K562 treated with DMSO at 1 percent for 48 hours (cell line): ENCODE measurements around the gene SLC35A1. TPM values are rescaled to one million over a fixed set of nuclear protein-coding genes. Genes with fewer than 3 reads are reported as not detected.

Experiments
- total RNA-seq: library from RNA; unstranded; fragments of 300-600 nt; gene quantifications from 2 replicates; pipeline ENCODE4 v1.2.3, GENCODE V29; 2022; ENCODE audit warnings: low replicate concordance; ENCODE audit errors: extremely low read depth

The SLC35A1 gene
- not detected in 2 replicates for total RNA-seq

GRCh38 chr6:87472525-87473418, at the start of gene SLC35A1:
Gene SLC35A1 (plus strand): TSS chr6:87472974. CDS start chr6:87473004, 30 bp downstream.

Other genes with a start within 250 kb of the SLC35A1 start
- not detected in 2 replicates for gene SMIM8, start 150.4 kb upstream of the SLC35A1 start, total RNA-seq
- gene GJB7, start 143.7 kb upstream of the SLC35A1 start, total RNA-seq: not detected in 2 replicates
- not detected in 2 replicates for gene C6orf163, start 128.2 kb upstream of the SLC35A1 start, total RNA-seq
- not detected in 2 replicates for gene CFAP206, start 65.0 kb upstream of the SLC35A1 start, total RNA-seq
- not detected in 2 replicates for gene RARS2, start 117.0 kb downstream of the SLC35A1 start, total RNA-seq
- not detected in 2 replicates for gene ORC3, start 117.2 kb downstream of the SLC35A1 start, total RNA-seq
- gene AKIRIN2, start 229.3 kb downstream of the SLC35A1 start, total RNA-seq: not detected in 2 replicates